ENCODE results near the gene TTC34. TPM values are rescaled to one million over a fixed set of nuclear protein-coding genes. Genes with fewer than 3 reads are reported as not detected.
A peak's percentile ranks its signal among the peaks of the same experiment; 100 is the strongest.

The TTC34 gene
- total RNA-seq, 1 donor from 2014 or later, result 0.10 TPM

GRCh38 chr1:2828586-2829250 is 27.2 kb upstream of the TTC34 start:
- DNase-seq, result no peak

GRCh38 chr1:2826736-2827292 is 25.3 kb upstream of the TTC34 start:
- no peak for DNase-seq

GRCh38 chr1:2826316-2826715 is 24.8 kb upstream of the TTC34 start:
- DNase-seq, result no peak

- no peak for DNase-seq
Observed at GRCh38 chr1:2825487-2826189, 24.1 kb upstream of the TTC34 start.

GRCh38 chr1:2824999-2825398 is 23.5 kb upstream of the TTC34 start:
- no peak for DNase-seq

DNA sequence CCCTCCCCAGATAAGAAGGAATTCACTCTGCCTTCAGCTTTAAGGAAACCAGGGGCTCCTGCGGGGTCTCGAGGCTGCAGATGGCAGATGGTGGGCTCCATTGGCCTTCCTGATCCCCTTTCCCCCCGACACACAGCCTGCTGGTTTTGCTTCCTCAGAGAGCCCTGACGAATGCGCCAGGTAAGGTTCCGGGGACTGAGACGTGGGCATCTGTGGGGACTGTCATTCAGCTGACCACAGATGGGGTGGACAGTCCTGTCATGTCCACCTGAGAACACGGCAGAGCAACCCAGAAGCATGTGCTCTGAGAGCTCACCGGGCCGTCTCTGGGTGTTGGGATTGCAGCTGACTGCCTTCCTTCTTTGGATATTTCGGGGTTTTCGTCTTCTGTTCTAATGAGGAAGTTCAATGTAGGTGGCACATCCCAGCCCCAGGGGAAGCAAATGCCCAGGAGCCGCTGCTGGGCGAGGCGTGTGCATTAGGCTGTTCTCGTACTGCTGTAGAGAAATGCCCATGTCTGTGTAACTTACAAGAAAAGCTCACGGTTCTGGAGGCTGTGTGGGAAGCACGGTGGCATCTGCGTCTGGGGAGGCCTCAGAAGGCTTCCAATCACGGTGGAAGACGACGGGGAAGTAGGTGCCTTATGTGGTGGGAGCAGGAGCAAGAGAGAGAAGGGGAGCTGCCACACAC is 22.6 kb upstream of the TTC34 start:
- no peak for DNase-seq

GRCh38 chr1:2822621-2823145 is 21.2 kb upstream of the TTC34 start:
- no peak for DNase-seq

DNA sequence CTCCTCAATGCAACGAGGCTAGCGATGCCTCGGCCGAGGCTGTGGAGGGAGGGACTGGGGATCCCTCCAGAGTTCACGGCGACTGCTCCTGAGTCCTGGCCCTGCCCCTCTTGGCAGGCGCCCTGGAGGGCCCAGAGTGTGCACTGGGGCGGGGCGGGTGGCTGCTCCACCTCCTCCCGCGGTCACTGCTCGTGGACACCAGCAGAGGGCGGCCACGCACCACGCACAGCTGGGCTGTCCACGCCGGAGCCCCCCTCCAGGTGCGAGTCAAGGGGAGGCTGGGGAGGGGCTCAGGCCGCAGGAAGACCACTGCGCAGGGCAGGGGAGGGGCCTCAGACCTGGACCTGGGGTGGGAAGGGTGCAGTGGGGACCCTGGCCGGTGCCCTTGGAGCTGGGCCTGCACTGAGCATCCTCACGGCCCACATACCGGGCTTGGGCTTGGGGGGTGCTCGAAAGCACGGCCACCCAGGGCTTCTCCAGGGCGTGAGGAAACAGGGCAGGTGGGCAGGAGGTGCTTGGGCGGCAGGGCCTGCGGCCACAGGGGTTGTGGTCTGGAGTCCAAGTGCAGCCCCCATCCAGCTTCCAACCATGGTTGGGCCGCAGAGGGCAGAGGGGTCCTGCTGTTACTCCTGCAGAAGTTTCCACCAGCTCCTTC is 20.6 kb upstream of the TTC34 start:
- DNase-seq, result peak; percentile 69

DNA sequence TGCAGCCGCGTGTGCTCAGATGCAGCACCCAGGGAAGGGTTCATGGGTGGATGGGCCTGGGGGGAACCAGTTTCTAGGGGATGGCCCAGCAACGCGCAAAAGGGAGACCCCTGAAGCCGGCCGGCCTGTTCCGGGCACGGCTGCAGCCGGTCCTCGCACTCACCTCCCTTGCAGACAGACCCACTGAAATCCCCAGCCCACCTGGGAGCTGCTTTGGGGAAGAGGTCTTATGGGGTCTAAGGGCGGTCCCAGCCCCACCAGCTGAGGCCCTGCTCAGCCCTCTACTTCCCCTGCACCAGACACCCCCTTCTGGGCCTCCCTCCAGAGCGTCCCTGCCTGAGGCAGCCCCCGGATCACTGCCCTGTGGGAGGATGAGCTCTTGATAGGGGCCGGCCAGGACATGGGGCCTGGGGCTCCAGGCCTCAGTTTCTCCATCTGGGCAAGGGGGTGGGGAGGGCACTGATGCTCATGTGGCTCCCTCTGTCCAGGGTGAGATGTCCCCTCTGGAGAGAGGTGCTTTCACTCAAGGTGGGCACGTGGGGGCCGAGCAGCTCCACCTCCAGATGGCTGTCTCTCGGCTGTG is 20.0 kb upstream of the TTC34 start:
- no peak for DNase-seq

DNA sequence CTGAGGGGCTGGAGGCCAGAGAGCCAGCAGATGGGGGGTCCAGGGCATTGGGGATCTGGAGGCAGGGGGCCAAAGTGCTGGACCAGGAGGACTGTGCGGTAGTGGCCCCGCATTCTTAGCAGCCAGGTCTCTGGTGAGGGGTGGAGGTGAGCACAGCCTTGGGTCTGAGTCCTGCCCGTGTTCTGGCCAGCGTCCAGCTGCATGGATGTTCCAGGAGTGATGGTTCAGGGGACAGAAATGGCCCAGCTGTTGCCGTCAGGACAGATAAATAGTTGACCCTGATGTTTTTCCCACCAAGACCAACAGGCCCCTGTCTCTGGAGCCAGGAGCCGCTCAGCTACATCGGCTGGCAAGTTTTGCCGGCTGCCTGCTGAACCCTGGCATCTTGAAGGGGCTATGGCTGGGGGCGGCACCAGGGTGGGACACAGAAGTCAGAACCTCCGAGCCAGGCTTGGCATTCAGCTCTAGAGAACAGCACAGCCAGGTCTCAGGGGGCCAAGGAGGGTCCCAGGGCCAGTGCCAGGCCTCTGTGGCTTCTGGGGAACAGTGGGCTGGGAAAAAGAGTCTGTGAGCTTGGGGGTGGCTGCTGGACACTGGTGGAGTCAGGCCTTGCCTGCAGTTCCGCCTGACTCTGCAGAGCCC is 19.4 kb upstream of the TTC34 start:
- DNase-seq, result no peak

- DNase-seq, result no peak
Observed at GRCh38 chr1:2819831-2820730, 18.6 kb upstream of the TTC34 start.

GRCh38 chr1:2819429-2819828 is 17.9 kb upstream of the TTC34 start:
- DNase-seq, result no peak

DNA sequence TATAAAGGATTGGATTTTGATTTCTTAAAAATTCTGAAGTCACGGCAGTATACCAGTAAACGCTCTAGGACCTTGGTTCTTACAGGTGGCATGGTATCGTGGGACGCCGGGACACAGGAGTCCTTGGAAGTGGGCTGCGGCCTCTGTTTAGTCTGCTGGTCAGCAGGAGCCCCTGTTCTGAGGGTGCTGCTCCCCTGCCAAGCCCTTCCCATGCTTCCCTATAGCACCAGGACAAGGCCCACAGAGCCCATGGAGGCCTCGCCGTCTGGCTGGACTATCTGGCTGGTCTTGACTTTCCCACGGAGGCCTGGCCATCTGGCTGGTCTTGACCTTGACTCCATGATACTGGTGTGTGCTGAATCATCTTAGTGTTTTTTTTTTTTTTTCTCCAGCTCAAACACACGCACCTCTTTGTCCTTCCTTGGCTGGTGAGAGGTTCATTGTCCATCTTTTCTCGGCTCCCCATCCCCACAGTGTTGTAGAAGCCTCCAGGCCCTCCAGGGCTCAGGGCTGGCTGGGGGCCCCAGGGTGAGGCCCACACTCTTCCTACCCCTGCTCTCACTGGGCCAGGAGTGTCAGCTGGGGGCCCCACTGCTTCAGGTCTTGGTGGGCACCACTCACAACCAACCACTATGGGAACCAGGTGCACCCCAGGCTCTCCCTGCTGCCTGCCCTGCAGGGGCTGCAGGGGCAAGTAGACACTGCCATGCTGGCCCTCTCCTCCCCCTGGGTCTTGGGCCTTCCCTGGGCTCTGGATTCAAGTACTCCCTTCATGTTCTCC is 16.5 kb upstream of the TTC34 start:
- DNase-seq, result no peak

- no peak for DNase-seq
Observed at GRCh38 chr1:2816786-2817185, 15.3 kb upstream of the TTC34 start.

GRCh38 chr1:2815551-2815950 is 14.1 kb upstream of the TTC34 start:
- no peak for DNase-seq

DNA sequence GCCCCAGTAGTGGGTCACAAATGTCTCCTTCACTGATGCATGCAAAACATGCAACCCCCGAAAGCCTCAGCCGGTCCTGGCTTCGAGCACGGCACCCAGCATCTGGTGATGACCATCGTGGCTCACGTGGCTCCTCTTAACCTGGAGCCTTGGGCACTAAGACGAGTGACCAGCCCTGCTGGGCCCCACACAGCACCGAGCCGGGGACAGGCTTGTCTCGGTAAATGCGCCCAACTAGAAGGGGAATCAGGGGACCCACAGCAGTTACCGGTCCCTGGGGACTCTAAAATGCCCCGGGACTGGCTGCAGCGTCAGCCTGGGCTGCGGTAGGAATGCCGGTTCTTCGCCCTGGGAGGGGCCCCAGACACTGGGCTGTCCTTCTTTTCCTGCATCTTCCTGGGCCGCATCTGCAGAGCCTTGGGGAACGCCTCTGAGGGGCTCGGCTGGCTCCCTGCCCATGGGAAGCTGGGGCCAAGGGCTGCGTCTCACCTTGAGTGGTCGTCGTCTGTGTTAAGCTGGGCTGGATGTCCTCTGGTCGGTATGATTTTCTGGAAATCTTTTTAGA is 13.1 kb upstream of the TTC34 start:
- DNase-seq, result no peak

- DNase-seq, result no peak
Observed at GRCh38 chr1:2812939-2813653, 11.6 kb upstream of the TTC34 start.

DNA sequence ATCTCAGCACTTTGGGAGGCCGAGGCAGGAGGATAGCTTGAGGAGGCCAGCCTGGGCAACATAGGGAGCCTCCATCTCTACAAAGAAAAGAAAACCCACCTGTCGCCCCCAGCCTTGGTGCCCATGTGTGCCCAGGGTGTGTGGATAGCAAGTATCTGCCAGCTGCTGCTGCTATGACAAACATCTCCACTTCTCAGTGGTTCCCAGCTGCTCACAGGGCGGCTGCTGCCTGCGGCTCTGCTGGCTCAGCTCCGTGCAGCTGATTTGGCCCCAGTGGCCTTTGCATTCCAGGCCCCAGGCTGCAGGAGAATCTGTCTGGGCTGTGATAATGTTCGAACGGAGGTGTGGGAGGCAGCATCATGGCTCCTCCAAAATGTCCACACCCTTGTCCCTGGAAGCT is 10.6 kb upstream of the TTC34 start:
- no peak for DNase-seq

DNA sequence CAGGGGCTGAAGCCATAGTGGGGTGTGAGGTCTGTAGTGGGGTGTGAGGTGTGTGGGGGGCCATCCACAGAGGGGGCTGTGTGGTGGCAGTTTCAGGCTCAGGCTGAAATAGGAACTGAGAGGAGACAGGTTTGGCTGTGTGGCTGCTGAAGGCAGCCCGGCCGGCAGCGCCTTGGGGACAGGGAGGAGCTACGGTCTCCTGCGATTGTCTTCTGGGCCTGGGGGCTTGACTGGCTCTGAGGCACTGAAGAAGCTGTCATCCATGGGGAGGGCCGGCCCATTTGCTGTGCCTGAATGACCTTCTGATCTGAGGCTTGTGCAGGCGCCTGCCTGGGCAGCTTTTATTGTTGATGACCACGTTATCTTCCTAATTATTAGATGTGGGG is 10.0 kb upstream of the TTC34 start:
- no peak for DNase-seq

Data from tongue (tissue), 2 donors.